GM19193 (cell line): ENCODE data around the gene HCAR2.
"Not testable (repeated sequence)": the region's sequence is repeated elsewhere in the genome, so short reads cannot be mapped to it uniquely, and the experiment has no call there.

ENCODE experiments used
- POLR2A ChIP-seq: IDR thresholded peaks from 4 replicates; pipeline ENCODE4 v1.6.1; 2011; ENCODE audit not compliant: insufficient read depth, insufficient read length; ENCODE audit errors: extremely low read depth

HCAR2 gene

DNA sequence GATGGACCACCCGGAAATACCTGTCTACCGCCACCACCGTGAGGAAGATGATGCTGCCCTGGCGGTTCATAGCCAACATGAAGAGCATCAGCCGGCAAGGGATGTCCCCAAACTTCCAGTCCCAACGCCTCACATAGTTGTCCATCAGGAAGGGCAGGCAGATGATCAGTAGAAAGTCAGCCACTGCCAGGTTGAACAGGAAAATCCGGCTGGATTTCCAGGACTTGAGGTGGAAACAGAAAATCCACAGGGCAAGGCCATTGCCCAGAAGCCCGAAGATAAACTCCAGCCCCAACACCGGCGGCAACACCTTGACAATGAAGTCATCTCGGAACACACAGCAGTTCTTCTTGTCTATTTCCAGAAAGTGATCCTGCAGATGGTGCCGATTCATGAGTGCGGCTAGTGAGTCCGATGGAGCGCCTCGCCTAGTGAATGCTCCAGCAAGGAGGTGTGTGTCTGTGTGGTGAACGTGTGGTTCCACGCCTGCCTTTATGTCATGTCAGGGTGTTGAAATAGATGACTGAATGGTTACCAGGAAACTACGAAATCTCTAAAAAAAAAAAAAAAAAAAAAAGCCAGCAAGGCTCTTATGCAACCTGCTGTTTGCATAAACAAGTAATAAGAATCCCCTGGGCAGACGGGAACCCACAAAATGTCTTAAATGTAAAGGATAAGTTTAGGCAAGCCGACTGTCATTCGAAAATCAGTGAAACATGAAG is at the start of gene HCAR2:
TSS of gene HCAR2 (minus strand) at position 468 of the 722 bp plus-strand sequence. CDS start at position 394, 74 bp downstream.
- not testable (repeated sequence) for TF ChIP-seq POLR2A

DNA sequence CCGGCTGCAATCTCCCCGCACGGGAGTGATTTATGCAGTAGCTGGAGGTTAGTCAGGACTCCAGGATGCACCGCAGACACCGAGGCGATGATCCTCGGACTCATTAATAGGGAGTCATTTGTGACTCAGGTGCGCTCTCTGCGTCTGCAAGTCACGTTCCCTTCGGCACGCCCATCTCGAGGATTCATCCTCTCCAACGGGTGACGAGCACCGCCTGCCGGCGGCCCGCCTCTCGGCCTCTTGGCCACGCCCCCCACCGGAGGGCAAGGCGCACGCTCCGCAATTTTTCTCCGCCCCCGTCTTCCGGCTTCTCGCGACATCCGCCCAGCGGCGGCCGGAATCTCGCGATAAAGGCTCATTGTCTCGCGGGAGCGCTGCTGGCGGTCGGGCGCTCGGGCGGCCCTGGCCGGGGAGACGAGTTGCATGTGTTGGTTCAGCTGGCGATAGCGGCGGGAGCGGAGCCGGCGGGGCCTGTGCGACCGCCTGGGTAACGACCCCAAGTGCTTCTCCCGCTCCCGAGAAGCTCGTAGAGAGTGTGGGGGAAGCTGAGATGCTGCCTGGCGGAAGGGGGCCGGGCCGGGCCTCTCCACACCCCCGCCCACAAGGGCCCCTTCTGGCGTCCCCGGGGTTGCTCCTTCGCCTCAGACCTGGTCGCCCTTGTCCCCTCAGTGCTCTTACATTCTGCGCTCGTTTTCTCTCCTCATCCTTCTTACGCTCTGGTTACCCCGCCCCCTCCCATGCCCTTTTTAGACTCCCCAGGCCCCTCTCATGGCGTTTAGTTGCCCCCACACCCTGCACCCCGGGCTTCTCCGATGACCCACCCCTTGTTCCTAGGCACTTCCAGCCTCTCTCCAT is 49.5 kb upstream of the HCAR2 start, which contains the start of gene DENR:
TSS of gene DENR (plus strand) at position 361 of the 855 bp plus-strand sequence. CDS start 878 bp downstream, outside the sequence.
- peak; percentile 97 for TF ChIP-seq POLR2A

DNA sequence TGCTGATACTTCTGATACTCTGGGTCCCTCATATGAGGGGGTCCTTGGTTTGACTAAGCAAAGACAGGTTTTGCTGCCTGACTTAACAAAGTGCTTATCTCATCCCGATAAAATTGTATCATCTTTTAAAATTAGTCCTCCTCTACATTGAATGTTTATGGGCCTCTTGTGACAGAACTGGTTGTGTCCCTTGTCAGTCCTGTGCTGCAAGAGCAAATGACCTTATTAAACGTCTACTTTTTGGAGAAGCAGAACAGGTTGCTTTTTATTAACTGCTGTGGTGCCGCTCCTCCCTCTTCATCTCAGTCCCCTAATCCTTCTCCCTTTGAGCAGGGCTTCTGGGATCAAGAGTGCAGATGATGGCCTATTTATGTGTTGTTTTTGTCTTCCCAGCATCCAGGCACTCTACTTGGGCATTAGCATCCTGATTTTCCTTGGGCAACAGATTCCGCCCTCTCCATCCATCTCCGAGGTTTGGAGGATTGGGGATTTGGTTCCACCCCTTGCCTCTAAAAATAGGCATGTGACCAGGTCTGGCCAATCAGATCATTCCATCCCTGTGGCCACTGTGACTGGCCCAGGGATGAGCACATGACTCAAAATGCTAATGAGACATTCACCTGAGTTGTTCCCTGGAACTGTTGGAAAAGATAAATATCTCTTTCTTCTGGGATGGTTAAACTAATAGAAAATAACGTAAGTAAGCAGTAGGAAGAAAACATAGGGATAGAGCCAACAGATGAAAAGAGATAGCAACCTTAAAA is 46.6 kb upstream of the HCAR2 start:
- no peak for TF ChIP-seq POLR2A

DNA sequence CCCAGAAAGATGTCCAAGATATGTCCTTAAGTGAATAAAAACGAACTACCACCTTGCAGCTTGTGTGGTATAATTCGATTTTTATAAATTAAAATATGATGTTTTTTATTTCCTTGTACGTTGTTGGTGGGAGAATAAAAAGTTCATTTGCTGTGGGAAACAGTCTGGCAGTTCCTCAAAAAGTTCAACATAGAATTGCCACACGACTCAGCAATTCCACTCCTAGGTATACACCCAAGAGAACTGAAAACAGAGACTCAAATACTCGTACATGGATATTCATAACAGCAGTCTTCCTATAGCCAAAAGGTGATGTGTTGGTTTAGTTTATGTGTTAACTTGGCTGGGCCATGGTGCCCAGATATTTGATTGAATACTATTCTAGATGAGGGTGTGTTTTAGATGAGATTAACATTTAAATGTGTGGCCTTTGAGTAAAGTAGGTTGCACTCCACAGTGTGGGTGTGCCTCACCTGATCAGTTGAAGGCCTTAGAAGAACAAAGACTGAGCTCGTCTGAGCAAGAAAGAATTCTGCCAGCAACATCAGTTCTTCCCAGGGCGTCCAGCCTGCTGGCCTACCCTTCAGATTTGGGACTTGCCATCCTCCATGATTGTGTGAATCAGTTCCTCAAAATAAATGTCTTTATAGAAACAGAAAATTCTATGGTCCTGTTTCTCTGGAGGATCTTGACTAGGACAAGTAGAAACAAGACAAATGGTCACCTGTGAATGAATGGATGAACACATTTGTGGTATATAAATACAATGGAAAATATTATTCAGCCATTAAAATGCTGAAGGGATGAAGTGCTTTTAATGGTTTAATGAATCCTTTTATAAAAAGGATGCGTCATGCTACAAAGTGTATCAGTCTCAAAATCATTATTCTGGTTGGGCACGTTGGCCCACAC is 44.3 kb upstream of the HCAR2 start:
- TF ChIP-seq POLR2A, result no peak

DNA sequence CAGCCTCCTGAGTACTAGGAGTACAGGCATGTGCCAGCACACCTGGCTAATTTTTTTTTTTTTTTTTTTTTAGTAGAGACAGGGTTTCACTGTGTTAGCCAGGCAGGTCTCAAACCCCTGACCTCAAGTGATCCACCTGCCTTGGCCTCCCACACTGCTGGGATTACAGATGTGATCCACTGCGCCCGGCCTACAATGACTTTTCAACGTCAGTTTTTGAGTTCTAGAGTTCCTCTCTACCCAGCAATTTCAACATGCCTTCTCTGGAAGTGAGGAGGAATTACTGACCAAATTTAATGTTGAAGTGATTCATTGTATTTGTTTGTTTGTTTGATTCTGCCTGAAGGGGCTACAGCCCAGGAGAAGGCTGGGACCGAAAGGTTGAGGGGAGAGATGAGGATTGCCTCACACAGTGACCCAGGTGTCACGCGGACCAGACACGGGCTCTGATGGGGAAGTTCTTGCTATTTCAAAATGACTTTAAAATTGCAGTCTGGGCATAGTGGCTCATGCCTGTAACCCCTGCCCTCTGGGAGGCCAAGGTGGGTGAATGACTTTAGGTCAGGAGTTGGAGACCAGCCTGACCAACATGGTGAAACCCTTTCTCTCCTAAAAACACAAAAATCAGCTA is 40.9 kb upstream of the HCAR2 start:
- TF ChIP-seq POLR2A, result no peak

DNA sequence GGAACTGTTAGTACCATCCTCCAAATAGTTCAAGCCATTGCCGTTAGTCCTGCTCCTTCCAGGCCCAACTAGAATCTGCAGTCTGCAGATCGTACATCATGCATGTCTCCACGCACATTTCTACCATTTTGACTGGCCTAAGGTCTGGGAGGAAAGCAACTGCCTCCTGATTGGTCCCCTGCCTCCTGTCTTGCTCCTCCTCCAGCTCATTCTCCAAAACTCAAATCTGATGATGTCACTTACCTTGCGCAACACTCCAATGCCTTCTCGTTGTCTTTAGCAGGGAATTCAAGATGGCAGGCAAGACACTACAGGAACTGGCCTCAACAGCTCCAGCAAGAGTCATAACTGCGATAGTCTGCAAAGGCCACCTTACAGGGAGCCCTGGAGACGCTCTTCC is 37.2 kb upstream of the HCAR2 start:
- TF ChIP-seq POLR2A, result no peak

DNA sequence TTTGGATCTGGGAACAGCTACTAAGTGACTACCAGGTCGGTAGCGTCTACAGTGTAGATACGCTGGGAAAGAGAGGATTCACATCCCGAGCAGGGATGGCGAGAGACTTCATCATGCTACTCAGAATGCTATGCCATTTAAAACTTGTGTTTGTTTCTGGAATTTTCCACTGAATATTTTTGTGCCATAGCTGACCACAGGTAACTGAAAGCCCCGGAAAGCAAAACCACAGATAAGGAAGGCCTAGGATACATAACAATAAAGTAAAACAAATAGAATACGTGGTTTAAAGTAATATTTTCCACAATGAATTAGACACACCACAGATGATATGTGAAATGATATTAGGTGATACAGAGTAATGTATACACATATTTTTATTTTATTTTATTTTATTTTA is 35.4 kb upstream of the HCAR2 start:
- no peak for TF ChIP-seq POLR2A

DNA sequence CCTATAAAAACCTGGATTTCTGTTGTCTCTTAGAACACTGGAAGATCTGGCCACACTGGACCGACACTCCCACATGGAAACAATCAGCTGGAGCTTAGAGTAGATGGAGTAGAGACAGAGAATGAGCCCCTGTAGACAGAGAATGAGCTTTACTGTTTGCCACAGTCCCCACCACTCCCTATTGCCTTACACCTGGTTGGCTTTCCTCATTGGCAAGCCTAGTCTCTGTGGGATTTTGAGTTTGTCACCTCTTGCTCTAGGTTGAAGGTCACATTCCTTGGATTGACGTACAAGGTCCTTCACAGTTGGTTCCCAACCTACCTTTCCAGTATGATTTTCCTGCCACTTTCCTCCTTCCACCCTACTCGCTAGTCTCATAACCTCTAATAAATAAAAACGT is 29.5 kb upstream of the HCAR2 start:
- TF ChIP-seq POLR2A, result no peak

DNA sequence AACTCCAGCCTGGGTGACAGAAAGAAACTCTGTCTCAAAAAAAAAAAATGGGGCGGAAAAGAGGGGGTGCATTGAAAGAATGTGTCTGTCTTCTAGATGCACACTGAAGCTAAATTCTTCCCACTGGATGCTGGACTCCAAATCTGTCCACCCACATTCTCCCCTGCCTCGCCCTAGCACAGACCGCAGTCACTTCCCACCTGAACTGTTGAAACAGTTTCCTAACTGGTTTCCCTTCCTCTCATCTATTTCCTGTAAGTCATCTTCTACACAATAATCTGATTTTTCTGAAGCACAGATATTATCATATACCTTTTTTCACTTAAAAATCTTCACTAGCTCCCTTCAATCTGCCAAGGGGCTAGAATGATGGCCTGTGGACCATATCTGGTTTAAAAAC is 29.0 kb upstream of the HCAR2 start:
- TF ChIP-seq POLR2A, result no peak

DNA sequence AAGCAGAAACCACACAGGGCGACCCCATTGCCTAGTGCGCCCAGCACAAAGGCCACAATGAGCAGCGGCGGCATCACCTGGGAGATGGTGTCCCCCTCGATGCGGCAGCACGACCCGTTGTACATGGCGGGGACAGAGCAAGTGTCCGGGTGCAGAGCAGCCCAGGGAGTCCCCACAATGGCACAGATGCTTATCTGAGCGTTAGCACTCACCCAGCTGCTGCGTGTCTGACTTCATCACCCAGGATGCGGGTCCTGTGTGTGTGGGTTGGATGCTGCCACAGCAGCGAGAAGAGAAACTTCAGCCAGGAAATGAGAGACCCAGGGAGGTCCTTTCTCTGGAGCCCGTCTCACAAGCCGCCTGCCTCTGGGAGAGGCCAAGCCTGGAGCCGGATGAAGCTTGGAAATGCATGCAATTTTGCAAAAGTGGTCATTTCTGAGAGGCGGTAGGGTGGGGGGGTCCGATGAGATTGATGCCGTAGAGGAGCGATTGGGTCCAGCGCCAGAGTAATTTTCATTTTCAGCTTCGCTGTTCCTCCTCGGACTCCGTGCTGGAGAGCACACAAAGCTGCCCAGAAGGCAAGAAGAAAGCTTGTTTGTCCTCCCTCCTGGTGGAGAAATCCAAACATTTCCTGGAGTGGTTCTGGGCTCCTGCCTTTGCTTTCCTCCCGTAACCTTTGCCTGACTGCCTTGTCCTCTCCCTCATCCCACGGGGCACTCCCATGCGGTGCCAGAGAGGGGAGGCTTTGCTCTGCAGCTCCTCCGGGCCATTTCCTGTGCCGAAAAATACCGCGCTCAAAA is 27.3 kb upstream of the HCAR2 start, which contains the start of gene HCAR1:
TSS of gene HCAR1 (minus strand) at position 630 of the 800 bp plus-strand sequence. CDS start at position 125, 505 bp downstream.
- TF ChIP-seq POLR2A, result no peak

DNA sequence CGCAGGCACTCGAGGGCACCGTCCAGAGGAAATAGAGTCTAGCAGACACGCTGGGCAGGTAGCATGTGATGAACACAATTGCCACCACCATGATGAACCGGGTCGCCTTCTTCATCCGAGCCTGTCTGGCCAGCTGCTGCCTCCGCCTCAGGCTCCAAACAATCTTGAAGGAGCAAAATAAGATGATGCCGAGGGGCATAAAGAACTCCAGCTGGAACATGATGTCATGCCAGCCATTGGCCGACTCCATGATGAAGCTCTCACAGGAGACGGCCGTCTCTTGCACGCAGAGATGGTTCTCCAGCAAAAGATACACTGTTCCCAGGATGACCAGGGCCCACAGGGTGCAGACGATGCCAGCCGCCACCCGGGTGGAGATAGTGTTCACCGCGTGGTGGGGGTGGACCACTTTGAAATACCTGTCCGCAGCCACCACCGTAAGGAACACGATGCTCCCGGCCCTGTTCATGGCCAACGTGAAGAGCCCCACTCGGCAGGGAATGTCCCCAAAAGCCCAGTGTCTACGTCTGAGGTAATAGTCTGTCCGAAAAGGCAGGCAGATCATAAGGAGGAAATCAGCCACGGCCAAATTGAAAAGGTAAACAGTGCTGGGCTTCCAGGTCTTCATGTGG is 26.5 kb upstream of the HCAR2 start:
- TF ChIP-seq POLR2A, result no peak

DNA sequence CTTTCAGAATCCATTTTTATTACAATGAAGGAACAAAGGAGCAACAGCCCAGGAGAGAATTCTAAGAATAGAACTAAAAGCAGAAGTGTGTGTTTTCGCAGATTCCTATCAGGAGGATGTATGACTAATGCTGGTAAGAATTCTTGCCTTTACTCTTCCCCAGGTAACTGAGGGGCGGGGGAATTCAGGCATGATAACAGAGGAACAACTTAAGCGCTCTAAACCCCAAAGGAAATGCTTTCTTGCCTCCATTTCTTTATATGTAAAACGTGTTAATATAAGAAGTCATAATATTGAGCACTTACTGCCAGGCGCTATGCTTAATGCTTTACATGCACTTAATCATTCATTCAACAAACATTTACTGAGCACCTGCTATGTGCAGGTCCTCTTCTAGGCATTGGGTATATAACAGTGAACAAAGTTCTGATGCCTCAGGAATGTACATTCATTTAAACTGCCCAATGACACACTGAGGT is 23.0 kb upstream of the HCAR2 start:
- no peak for TF ChIP-seq POLR2A

DNA sequence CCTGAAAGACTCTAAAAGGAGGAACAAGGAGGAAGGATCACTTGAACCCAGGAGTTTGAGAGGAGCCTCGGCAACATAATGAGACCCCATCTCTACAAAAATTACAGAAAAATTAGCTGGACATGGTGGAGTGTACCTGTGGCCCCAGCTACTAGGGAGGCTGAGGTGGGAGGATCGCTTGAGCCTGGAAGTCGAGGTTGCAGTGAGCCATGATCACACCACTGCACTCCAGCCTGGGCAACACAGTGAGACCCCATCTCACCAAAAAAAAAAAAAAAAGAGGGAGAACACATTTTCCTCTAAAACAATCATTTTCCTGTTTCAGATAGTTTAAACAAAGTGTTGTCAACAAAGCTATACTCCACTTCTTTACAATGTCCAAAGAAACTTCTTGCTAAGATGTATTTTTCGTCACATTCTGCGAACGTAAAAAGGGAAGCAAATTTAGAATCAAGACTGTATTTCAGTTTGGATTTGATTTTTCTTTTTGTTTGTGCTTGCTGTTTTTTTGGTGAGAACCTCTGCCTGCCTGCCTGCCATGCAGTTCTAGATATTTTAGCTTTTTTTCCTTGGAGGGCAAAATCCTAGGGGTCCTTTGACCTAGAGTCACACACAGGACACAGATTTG is 22.4 kb upstream of the HCAR2 start:
- no peak for TF ChIP-seq POLR2A
